Psoas muscle (tissue), 8 donors: ENCODE measurements around the gene PTPN22. TPM values are rescaled to one million over a fixed set of nuclear protein-coding genes. Genes with fewer than 3 reads are reported as not detected.

Experiments used
- ATAC-seq, 4 donors: fragments of 200-7000 bp; cut with Tn5 transposase; one replicate each; pipeline ENCODE4 v1.9.1; 2020; ENCODE audit warnings: moderate library complexity in 3 of 4, mild to moderate bottlenecking in 2 of 4
- DNase-seq, 2 donors: peaks; one replicate each; pipeline ENCODE4 v3.0.0-alpha.2; 2020
- H3K27ac ChIP-seq: fragments of 200-600 bp; one replicate; pipeline ENCODE4 v1.8.0; 2022
- H3K27me3 ChIP-seq, 3 donors: fragments of 200-600 bp in 1 of 3; one replicate each; pipeline versions ENCODE4 v1.6.1 to v1.8.0; 2013 to 2022; ENCODE audit warnings: low read length in 2 of 3, mild to moderate bottlenecking in 2 of 3, moderate library complexity in 1 of 3; ENCODE audit not compliant: insufficient read depth in 3 of 3
- H3K36me3 ChIP-seq, 2 donors: fragments of 200-600 bp in 1 of 2; one replicate each; pipeline versions ENCODE4 v1.6.1 to v1.8.0; 2013 to 2022; ENCODE audit warnings: low read depth in 1 of 2, mild to moderate bottlenecking in 1 of 2, moderate library complexity in 1 of 2; ENCODE audit not compliant: insufficient read depth in 1 of 2
- H3K4me1 ChIP-seq: fragments of 200-600 bp; one replicate; pipeline ENCODE4 v1.8.0; 2022
- H3K4me3 ChIP-seq: fragments of 200-600 bp; one replicate; pipeline ENCODE4 v1.8.0; 2022; ENCODE audit warnings: mild to moderate bottlenecking
- H3K9me3 ChIP-seq: fragments of 200-600 bp; one replicate; pipeline ENCODE4 v1.8.0; 2022
- CTCF ChIP-seq: fragments of 200-600 bp; IDR thresholded peaks from one replicate; pipeline ENCODE4 v1.8.0; 2022; ENCODE audit warnings: antibody characterized with exemption
- WGBS, 3 donors: extraction: QIAGEN DNeasy Blood & Tissue Kit; methylation state at CpG; one replicate each; pipeline versions ENCODE4 v1.1.6 to v1.1.7; 2013; 5-methylcytosine and 5-hydroxymethylcytosine counted together
- intact Hi-C, 2 donors: fragments of 100-400 bp; cut with DNase I; formaldehyde crosslinking; loops; one replicate each; pipeline versions ENCODE4 v1.11.0 to v1.14.2; 2022
- polyA plus RNA-seq, 3 donors: library from polyadenylated mRNA; stranded (reverse); fragments of 200-250 nt; gene quantifications; one replicate each; pipeline ENCODE4 v1.2.3, GENCODE V29; 2013
- total RNA-seq, 4 donors: library from RNA; stranded (reverse); fragmentation: NEBNext Ultra II Directional in 2 of 4; extraction: Animal tissue kit (Norgen Biotek cat#: 25700) in 2 of 4; gene quantifications; one replicate each; pipeline versions ENCODE4 v1.2.1 to v1.2.4, GENCODE V29; 2021 to 2023
- donor health status: healthy with polysubstance abuse.
- donor health status: DM: no; HTN: no; CAD: no; lungs with moderate emphysema.
- donor health status: Bipolar disorder and iron deficiency.
- donor health status: healthy.
- donor health status: DM: yes; HTN: yes; CAD: no.
- donor health status: DM: no; HTN: no; CAD: no.
- donor health status: DM: no; HTN: no; CAD: no.
- donor health status: DM: yes; HTN: yes; CAD: no.

The PTPN22 gene
- total and polyA plus RNA-seq, 7 donors, result 0.10 to 0.71 (median 0.39) TPM

DNA sequence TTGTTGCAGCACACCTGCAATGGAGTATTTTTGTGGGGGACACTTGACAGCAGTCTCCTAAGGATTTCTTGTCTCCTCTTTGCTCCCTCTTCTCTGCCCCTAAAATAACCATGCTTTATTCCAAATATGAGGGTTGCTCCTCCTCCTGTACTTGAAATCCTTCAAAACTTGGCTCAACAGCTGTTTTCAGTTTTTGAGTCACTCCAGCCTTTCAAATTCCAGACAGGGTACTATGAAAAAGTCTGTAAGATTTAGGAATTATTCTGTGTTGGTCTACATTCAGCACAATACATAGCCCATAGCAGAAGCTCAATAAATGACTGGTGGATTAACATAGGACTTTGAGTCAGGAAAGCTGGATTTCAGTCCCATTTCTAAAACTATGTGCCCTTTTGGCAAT is 27.6 kb upstream of the PTPN22 start:
- Histone ChIP-seq H3K4me1 (peaks cover 9% of the 10 kb centered on the region), H3K27ac (no peak overlapping the region), H3K36me3 (peaks cover 4 to 83% of the 10 kb centered on the region in 2 donors), H3K27me3 (no peaks in the 10 kb centered on the region), H3K9me3 (no peaks in the 10 kb centered on the region), H3K4me3 (no peak overlapping the region)
- DNase-seq (no peak), ATAC-seq (no peak)
- TF ChIP-seq CTCF, result no peak
- intact Hi-C loops, result loop anchor here in 1 of 2 donors (10.0 kb wide), 1 partner anchor 64 kb away; no protein-coding TSS in a partner anchor

GRCh38 chr1:113898241-113898814 is 26.8 kb upstream of the PTPN22 start:
- TF ChIP-seq CTCF, result no peak
- no peaks in the 10 kb centered on the region for H3K9me3 ChIP-seq
- intact Hi-C loops, result loop anchor here in 1 of 2 donors (10.0 kb wide), 1 partner anchor 64 kb away; no protein-coding TSS in a partner anchor
- H3K27ac ChIP-seq, result no peak overlapping the region
- 94 to 97% (median 95%) methylated on average over 1 of the region's 1 CpG for WGBS, 3 donors
- H3K36me3 ChIP-seq, result peaks cover 4 to 87% of the 10 kb centered on the region in 2 donors
- no peaks in the 10 kb centered on the region for H3K27me3 ChIP-seq
- H3K4me3 ChIP-seq, result no peak overlapping the region
- DNase-seq (no peak), ATAC-seq (no peak)
- H3K4me1 ChIP-seq, result peaks cover 2% of the 10 kb centered on the region

GRCh38 chr1:113895961-113896360 is 24.4 kb upstream of the PTPN22 start:
- DNase-seq (no peak), ATAC-seq (no peak)
- intact Hi-C loops, result loop anchor here in 1 of 2 donors (10.0 kb wide), 1 partner anchor 61 kb away; no protein-coding TSS in a partner anchor
- Histone ChIP-seq H3K9me3 (no peaks in the 10 kb centered on the region), H3K4me1 (no peaks in the 10 kb centered on the region), H3K36me3 (peaks cover 4 to 72% of the 10 kb centered on the region in 2 donors), H3K27ac (no peak overlapping the region), H3K4me3 (no peak overlapping the region), H3K27me3 (no peaks in the 10 kb centered on the region)
- TF ChIP-seq CTCF, result no peak
- WGBS, 3 donors, result 91 to 93% (median 93%) methylated on average over 8 of the region's 8 CpGs

DNA sequence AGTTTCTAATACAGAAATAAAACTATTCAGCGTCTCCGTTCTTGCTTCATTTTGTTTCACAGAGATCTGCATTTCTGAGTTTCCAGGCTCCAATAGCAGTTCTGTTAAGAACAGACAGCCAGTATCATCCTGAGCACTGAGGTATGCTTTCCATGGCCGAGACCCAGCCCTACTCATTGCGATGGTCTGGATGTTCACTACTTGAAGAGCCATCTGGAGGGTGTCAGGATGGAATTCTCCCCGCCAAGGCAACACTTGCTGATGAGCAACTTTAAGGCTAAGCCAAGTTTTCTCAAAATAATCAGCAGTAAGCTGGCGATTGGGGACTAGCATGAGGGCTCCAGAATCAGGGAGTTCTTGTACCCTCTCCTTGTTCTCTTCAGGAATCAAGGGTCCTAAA is 23.6 kb upstream of the PTPN22 start:
- intact Hi-C loops, result loop anchor here in 1 of 2 donors (10.0 kb wide), 1 partner anchor 60 kb away; no protein-coding TSS in a partner anchor
- H3K9me3 ChIP-seq, result no peaks in the 10 kb centered on the region
- H3K27me3 ChIP-seq, result no peaks in the 10 kb centered on the region
- H3K4me3 ChIP-seq, result no peak overlapping the region
- H3K4me1 ChIP-seq, result no peaks in the 10 kb centered on the region
- WGBS, 3 donors, result 88 to 92% (median 89%) methylated on average over 6 of the region's 6 CpGs
- DNase-seq (no peak), ATAC-seq (no peak)
- H3K27ac ChIP-seq, result no peak overlapping the region
- no peak for TF ChIP-seq CTCF
- H3K36me3 ChIP-seq, result peaks cover 3 to 64% of the 10 kb centered on the region in 2 donors

- no peak for ATAC-seq
- H3K27me3 ChIP-seq, result no peaks in the 10 kb centered on the region
- TF ChIP-seq CTCF, result no peak
- H3K27ac ChIP-seq, result no peak overlapping the region
- intact Hi-C loops, result loop anchor here in 1 of 2 donors (10.0 kb wide), 1 partner anchor 58 kb away; no protein-coding TSS in a partner anchor
- H3K9me3 ChIP-seq, result no peaks in the 10 kb centered on the region
- no peak for DNase-seq
- no peaks in the 10 kb centered on the region for H3K4me1 ChIP-seq
- no peak overlapping the region for H3K4me3 ChIP-seq
- H3K36me3 ChIP-seq, result peaks cover 0 to 45% of the 10 kb centered on the region in 2 donors
- WGBS, 3 donors, result 97 to 98% (median 98%) methylated on average over 3 of the region's 3 CpGs
Measured at GRCh38 chr1:113893267-113893666, 21.8 kb upstream of the PTPN22 start.
